SK-N-SH (cell line): Measurements from ENCODE around the gene KIF3B.

ENCODE experiments used
- CHD2 ChIP-seq: fragments of 150-350 bp; IDR thresholded peaks from 2 replicates; pipeline ENCODE4 v1.6.1; 2018; ENCODE audit warnings: low read length; ENCODE audit not compliant: partially characterized antibody
- EP300 ChIP-seq, 2 experiments: IDR thresholded peaks; 2 replicates each; pipeline versions ENCODE4 v1.4.0 to v1.6.1; 2012; ENCODE audit warnings: borderline replicate concordance in 1 of 2, low read depth in 1 of 2, low read length in 1 of 2
- EZH2phosphoT487 ChIP-seq: fragments of 200-600 bp; sonication (generic); IDR thresholded peaks from 2 replicates; pipeline ENCODE4 v1.6.1; 2017; ENCODE audit warnings: low read depth, mixed run types, mild to moderate bottlenecking, antibody characterized with exemption, moderate library complexity, borderline replicate concordance
- FOXM1 ChIP-seq: IDR thresholded peaks from 2 replicates; pipeline ENCODE4 v1.4.0; 2012; ENCODE audit warnings: low read depth, mild to moderate bottlenecking
- GABPA ChIP-seq: IDR thresholded peaks from 2 replicates; pipeline ENCODE4 v1.4.0; 2012; ENCODE audit warnings: low read depth, mild to moderate bottlenecking
- MAX ChIP-seq: IDR thresholded peaks from 2 replicates; pipeline ENCODE4 v1.4.0; 2012; ENCODE audit warnings: low read depth
- RAD21 ChIP-seq: IDR thresholded peaks from 2 replicates; pipeline ENCODE4 v1.6.1; 2012; ENCODE audit warnings: mild to moderate bottlenecking, low read length
- RFX5 ChIP-seq: IDR thresholded peaks from 2 replicates; pipeline ENCODE4 v1.6.1; 2012; ENCODE audit warnings: mild to moderate bottlenecking, improper control_type of control experiment, low read length
- RXRA ChIP-seq: IDR thresholded peaks from 2 replicates; pipeline ENCODE4 v1.4.0; 2012; ENCODE audit warnings: low read depth, mild to moderate bottlenecking, borderline replicate concordance
- SMC3 ChIP-seq: IDR thresholded peaks from 2 replicates; pipeline ENCODE4 v1.6.1; 2012; ENCODE audit warnings: low read depth, low read length, improper control_type of control experiment
- TEAD4 ChIP-seq: IDR thresholded peaks from 2 replicates; pipeline ENCODE4 v1.4.0; 2012; ENCODE audit warnings: mild to moderate bottlenecking, borderline replicate concordance; ENCODE audit not compliant: insufficient read depth
- YY1 ChIP-seq: IDR thresholded peaks from 2 replicates; pipeline ENCODE4 v1.4.0; 2012; ENCODE audit warnings: low read depth, mild to moderate bottlenecking
- TF ChIP-seq, protein P1 (sequence below): fragments of 200-600 bp; sonication (generic); IDR thresholded peaks from 2 replicates; pipeline ENCODE4 v1.6.1; 2017; ENCODE audit warnings: antibody characterized with exemption, mild to moderate bottlenecking, moderate library complexity

GRCh38 chr20:32316667-32317066, 39.2 kb downstream of the KIF3B start:
- TF ChIP-seq, protein P1, sequence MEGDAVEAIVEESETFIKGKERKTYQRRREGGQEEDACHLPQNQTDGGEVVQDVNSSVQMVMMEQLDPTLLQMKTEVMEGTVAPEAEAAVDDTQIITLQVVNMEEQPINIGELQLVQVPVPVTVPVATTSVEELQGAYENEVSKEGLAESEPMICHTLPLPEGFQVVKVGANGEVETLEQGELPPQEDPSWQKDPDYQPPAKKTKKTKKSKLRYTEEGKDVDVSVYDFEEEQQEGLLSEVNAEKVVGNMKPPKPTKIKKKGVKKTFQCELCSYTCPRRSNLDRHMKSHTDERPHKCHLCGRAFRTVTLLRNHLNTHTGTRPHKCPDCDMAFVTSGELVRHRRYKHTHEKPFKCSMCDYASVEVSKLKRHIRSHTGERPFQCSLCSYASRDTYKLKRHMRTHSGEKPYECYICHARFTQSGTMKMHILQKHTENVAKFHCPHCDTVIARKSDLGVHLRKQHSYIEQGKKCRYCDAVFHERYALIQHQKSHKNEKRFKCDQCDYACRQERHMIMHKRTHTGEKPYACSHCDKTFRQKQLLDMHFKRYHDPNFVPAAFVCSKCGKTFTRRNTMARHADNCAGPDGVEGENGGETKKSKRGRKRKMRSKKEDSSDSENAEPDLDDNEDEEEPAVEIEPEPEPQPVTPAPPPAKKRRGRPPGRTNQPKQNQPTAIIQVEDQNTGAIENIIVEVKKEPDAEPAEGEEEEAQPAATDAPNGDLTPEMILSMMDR: no peak
- TF ChIP-seq YY1 (no peak), GABPA (no peak), SMC3 (no peak), TEAD4 (no peak), RAD21 (no peak), EP300 (IDR thresholded peaks at IDR 0.05; ENCODE audit: borderline replicate concordance in 1 of 2, low read depth in 1 of 2, low read length in 1 of 2) (no peak), EZH2phosphoT487 (no peak), RFX5 (no peak), MAX (no peak), RXRA (no peak), CHD2 (no peak), FOXM1 (no peak)
